AG04449 (cell line): ENCODE results near the gene CD93.

ENCODE experiments used
- CTCF ChIA-PET: fragments of 350-600 bp; formaldehyde crosslinking; extraction: SDS; loops from one replicate; lab custom pipeline; 2021; ENCODE audit warnings: antibody characterized with exemption; lab: Yijun Ruan, JAX
- POLR2A ChIA-PET: fragments of 400-600, 350-600 bp; formaldehyde crosslinking; extraction: SDS; loops from one replicate; lab custom pipeline; 2020; ENCODE audit warnings: antibody characterized with exemption, inconsistent platforms; lab: Yijun Ruan, JAX
- DNase-seq: peaks from one replicate; pipeline ENCODE4 v3.0.0-alpha.2; 2010; ENCODE audit warnings: low read depth, low spot score
- H3K4me3 ChIP-seq: 2 replicates; pipeline ENCODE4 v1.5.1; 2011; ENCODE audit warnings: low read depth, mild to moderate bottlenecking, control low read depth, low read length
- CTCF ChIP-seq: IDR thresholded peaks from one replicate; pipeline ENCODE4 v1.5.1; 2011; ENCODE audit warnings: mild to moderate bottlenecking, moderate library complexity, low read length, control low read depth, inconsistent platforms; ENCODE audit not compliant: insufficient read depth; ENCODE audit errors: missing control alignments

Gene CD93

GRCh38 chr20:23083553-23084220 is 2.4 kb downstream of the CD93 start:
- ChIA-PET POLR2A (no interaction called here), CTCF (no interaction called here)
- TF ChIP-seq CTCF, result no peak
- no peak for DNase-seq
- H3K4me3 ChIP-seq, result no peak overlapping the region

DNA sequence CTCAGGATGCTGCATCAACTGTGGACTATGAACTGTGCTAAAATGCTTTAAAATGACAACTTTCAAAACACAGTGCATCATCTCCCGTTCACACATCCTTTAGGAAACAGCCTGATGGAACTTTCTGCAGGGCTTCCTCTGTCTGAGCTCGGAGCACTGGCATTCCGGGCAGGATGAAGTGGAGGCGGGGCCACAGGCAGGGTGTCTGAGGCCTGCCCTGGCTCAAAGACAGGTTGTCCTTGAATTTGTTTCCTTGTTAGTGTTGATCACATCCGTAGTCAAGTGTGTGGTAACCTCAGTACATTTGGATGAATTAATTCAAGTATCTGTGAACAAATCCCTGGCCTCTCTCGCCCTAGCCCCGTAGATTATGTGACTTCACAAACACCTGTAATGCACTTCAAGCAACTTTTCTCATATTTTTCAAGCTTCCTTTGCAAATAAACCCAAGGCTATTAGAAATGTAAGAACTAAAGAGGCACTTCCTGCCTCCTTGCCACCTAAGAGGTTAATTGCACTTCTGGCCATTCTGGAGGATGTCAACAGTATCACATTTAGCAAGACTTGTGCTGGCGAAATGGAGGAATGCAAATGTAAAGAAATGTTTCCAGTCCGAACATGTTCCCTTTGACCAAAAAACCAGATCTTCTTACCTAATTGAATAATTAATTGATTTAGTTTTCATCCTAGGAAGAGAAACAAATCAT is 3.1 kb downstream of the CD93 start:
- no peak overlapping the region for H3K4me3 ChIP-seq
- TF ChIP-seq CTCF, result no peak
- no peak for DNase-seq
- ChIA-PET POLR2A (no interaction called here), CTCF (no interaction called here)

- CTCF ChIA-PET, result no interaction called here
- no peak overlapping the region for H3K4me3 ChIP-seq
- POLR2A ChIA-PET, result no interaction called here
- no peak for DNase-seq
- TF ChIP-seq CTCF, result no peak
Measured at GRCh38 chr20:23081263-23081819, 4.8 kb downstream of the CD93 start.

- ChIA-PET CTCF (no interaction called here), POLR2A (no interaction called here)
- DNase-seq, result no peak
- no peak for TF ChIP-seq CTCF
- H3K4me3 ChIP-seq, result no peak overlapping the region
Measured at GRCh38 chr20:23080521-23080920, 5.6 kb downstream of the CD93 start.

- ChIA-PET CTCF (no interaction called here), POLR2A (no interaction called here)
- DNase-seq, result no peak
- TF ChIP-seq CTCF, result no peak
- H3K4me3 ChIP-seq, result no peak overlapping the region
Measured at GRCh38 chr20:23079926-23080325, 6.2 kb downstream of the CD93 start.

DNA sequence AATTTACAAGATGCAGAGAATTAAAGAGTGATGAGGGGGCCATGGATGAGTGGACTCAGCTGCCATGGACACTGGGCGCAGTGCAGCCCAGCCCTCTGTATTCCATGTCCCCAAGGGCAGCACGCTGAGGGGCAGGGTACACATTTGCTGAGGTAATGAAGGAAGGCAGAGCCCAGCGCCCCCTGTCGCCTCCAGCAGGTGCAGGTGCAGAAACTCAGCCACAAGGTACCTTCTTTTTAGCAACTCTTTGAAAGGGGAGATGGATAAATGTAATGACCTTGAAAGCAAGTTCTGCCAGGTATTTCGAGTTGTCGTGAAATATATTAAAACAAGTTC is 7.1 kb downstream of the CD93 start:
- H3K4me3 ChIP-seq, result no peak overlapping the region
- ChIA-PET CTCF (no interaction called here), POLR2A (no interaction called here)
- no peak for TF ChIP-seq CTCF
- DNase-seq, result no peak
